ENCODE measurements around the gene ARSG. TPM values are rescaled to one million over a fixed set of nuclear protein-coding genes. Genes with fewer than 3 reads are reported as not detected.

Gene ARSG
- total RNA-seq, 1 experiment from 2014 or later: 63.2 TPM

- Histone ChIP-seq H3K4me1 (ENCODE audit: low read length) (peaks cover 18% of the 10 kb centered on the region), H4K20me1 (ENCODE audit: insufficient read depth, low read depth, low read length) (no peaks in the 10 kb centered on the region), H3K9ac (ENCODE audit: low read length) (no peak overlapping the region), H3K9me3 (ENCODE audit: low read length) (no peaks in the 10 kb centered on the region), H3K9me2 (replicated peaks; ENCODE audit: insufficient read depth, low read length) (no peaks in the 10 kb centered on the region), H2AFZ (ENCODE audit: low read length) (no peak overlapping the region), H3K4me3 (ENCODE audit: low read length) (no peak overlapping the region), H3K79me2 (ENCODE audit: low read length) (no peaks in the 10 kb centered on the region), H3K4me2 (ENCODE audit: low read depth, low read length, poor library complexity, severe bottlenecking) (no peak overlapping the region), H3K27me3 (ENCODE audit: low read length) (no peaks in the 10 kb centered on the region), H3K36me3 (ENCODE audit: insufficient read depth, low read length) (no peaks in the 10 kb centered on the region), H3K27ac (ENCODE audit: low read length) (no peak overlapping the region)
- no peak for DNase-seq
These were observed 31.3 kb downstream of the ARSG start for GRCh38 chr17:68322630-68323029.

GRCh38 chr17:68324114-68324513 is 32.8 kb downstream of the ARSG start:
- Histone ChIP-seq H3K9ac (ENCODE audit: low read length) (no peak overlapping the region), H4K20me1 (ENCODE audit: insufficient read depth, low read depth, low read length) (no peaks in the 10 kb centered on the region), H2AFZ (ENCODE audit: low read length) (no peak overlapping the region), H3K27ac (ENCODE audit: low read length) (no peak overlapping the region), H3K79me2 (ENCODE audit: low read length) (no peaks in the 10 kb centered on the region), H3K4me1 (ENCODE audit: low read length) (peaks cover 6% of the 10 kb centered on the region), H3K9me2 (replicated peaks; ENCODE audit: insufficient read depth, low read length) (no peaks in the 10 kb centered on the region), H3K27me3 (ENCODE audit: low read length) (no peaks in the 10 kb centered on the region), H3K4me3 (ENCODE audit: low read length) (no peak overlapping the region), H3K36me3 (ENCODE audit: insufficient read depth, low read length) (no peaks in the 10 kb centered on the region), H3K9me3 (ENCODE audit: low read length) (no peaks in the 10 kb centered on the region), H3K4me2 (ENCODE audit: low read depth, low read length, poor library complexity, severe bottlenecking) (no peak overlapping the region)
- no peak for DNase-seq

GRCh38 chr17:68324654-68325336 is 33.5 kb downstream of the ARSG start:
- Histone ChIP-seq H3K79me2 (ENCODE audit: low read length) (no peaks in the 10 kb centered on the region), H2AFZ (ENCODE audit: low read length) (no peak overlapping the region), H3K4me3 (ENCODE audit: low read length) (no peak overlapping the region), H3K36me3 (ENCODE audit: insufficient read depth, low read length) (no peaks in the 10 kb centered on the region), H3K27me3 (ENCODE audit: low read length) (no peaks in the 10 kb centered on the region), H3K4me2 (ENCODE audit: low read depth, low read length, poor library complexity, severe bottlenecking) (no peak overlapping the region), H3K9me3 (ENCODE audit: low read length) (no peaks in the 10 kb centered on the region), H3K9ac (ENCODE audit: low read length) (no peak overlapping the region), H3K4me1 (ENCODE audit: low read length) (no peaks in the 10 kb centered on the region), H3K27ac (ENCODE audit: low read length) (no peak overlapping the region), H3K9me2 (replicated peaks; ENCODE audit: insufficient read depth, low read length) (no peaks in the 10 kb centered on the region), H4K20me1 (ENCODE audit: insufficient read depth, low read depth, low read length) (no peaks in the 10 kb centered on the region)
- no peak for DNase-seq

GRCh38 chr17:68325961-68326360 is 34.7 kb downstream of the ARSG start:
- Histone ChIP-seq H3K9ac (ENCODE audit: low read length) (no peak overlapping the region), H3K27ac (ENCODE audit: low read length) (no peak overlapping the region), H3K4me3 (ENCODE audit: low read length) (no peak overlapping the region), H3K36me3 (ENCODE audit: insufficient read depth, low read length) (no peaks in the 10 kb centered on the region), H3K4me1 (ENCODE audit: low read length) (no peaks in the 10 kb centered on the region), H3K27me3 (ENCODE audit: low read length) (no peaks in the 10 kb centered on the region), H2AFZ (ENCODE audit: low read length) (no peak overlapping the region), H3K9me3 (ENCODE audit: low read length) (no peaks in the 10 kb centered on the region), H3K79me2 (ENCODE audit: low read length) (no peaks in the 10 kb centered on the region), H4K20me1 (ENCODE audit: insufficient read depth, low read depth, low read length) (no peaks in the 10 kb centered on the region), H3K4me2 (ENCODE audit: low read depth, low read length, poor library complexity, severe bottlenecking) (no peak overlapping the region), H3K9me2 (replicated peaks; ENCODE audit: insufficient read depth, low read length) (no peaks in the 10 kb centered on the region)
- no peak for DNase-seq

DNA sequence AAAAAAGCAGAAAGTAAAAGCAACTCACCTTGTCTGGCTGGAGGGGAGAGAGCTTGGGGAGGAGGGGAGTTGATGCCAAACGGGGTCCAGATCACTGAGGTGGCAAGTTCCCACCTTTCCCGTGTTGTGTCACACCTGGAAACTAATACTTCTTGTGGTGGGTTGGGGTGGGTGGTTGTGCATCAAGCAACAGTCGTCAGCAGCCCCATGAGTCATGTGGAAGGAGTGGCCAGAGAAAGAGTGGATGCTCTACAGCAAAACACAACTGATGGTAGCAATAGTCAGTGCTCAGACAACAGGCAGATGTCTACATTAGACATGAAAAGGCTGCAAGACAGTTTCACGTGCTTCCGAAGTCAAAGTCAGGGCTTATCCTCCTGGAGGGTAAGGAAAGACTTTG is 35.4 kb downstream of the ARSG start:
- H3K9me3 ChIP-seq (ENCODE audit: low read length): no peaks in the 10 kb centered on the region
- H3K27ac ChIP-seq (ENCODE audit: low read length): no peak overlapping the region
- H4K20me1 ChIP-seq (ENCODE audit: insufficient read depth, low read depth, low read length): no peaks in the 10 kb centered on the region
- no peak for DNase-seq
- no peak overlapping the region for H3K9ac ChIP-seq (ENCODE audit: low read length)
- no peak overlapping the region for H3K4me2 ChIP-seq (ENCODE audit: low read depth, low read length, poor library complexity, severe bottlenecking)
- no peaks in the 10 kb centered on the region for H3K79me2 ChIP-seq (ENCODE audit: low read length)
- H3K27me3 ChIP-seq (ENCODE audit: low read length): no peaks in the 10 kb centered on the region
- H2AFZ ChIP-seq (ENCODE audit: low read length): no peak overlapping the region
- no peaks in the 10 kb centered on the region for H3K36me3 ChIP-seq (ENCODE audit: insufficient read depth, low read length)
- no peaks in the 10 kb centered on the region for H3K9me2 ChIP-seq (replicated peaks; ENCODE audit: insufficient read depth, low read length)
- no peaks in the 10 kb centered on the region for H3K4me1 ChIP-seq (ENCODE audit: low read length)
- H3K4me3 ChIP-seq (ENCODE audit: low read length): no peak overlapping the region

DNA sequence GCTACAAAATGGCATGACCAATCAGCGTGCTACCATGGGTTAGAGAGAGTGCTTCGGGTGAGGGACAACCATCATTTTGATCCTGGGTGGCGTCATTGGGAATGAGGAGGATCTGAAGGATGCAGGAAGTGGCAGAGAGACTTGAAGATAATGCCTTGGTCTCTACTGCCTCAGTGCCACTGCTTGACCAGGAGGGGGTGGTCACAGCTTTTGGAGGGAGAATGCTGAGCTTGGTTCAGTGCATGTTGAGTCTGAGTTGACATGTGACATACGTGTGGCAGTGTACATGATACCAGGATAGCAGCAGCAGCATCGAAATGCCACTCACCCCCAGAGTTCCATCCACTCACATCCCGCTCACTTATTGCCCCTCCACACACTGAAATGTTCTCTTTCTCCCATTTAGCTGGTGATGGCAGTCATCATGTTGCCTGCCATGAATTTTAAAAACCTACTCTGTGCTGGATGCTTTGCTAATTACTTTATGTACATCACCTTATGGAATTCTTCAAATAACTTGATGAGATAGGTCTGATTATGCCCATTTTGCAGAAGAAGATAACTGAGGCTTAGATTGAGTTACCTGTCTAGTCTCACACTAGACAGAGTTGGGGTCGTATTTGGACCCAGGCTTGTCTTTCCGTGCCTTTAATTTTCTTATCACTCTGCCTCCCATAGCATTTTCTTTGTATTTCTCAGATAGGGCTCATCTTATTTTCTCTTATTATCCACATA is 36.7 kb downstream of the ARSG start:
- Histone ChIP-seq H3K36me3 (ENCODE audit: insufficient read depth, low read length) (no peaks in the 10 kb centered on the region), H2AFZ (ENCODE audit: low read length) (no peak overlapping the region), H3K79me2 (ENCODE audit: low read length) (no peaks in the 10 kb centered on the region), H3K4me1 (ENCODE audit: low read length) (no peaks in the 10 kb centered on the region), H3K9me3 (ENCODE audit: low read length) (no peaks in the 10 kb centered on the region), H3K27me3 (ENCODE audit: low read length) (no peaks in the 10 kb centered on the region), H3K27ac (ENCODE audit: low read length) (no peak overlapping the region), H3K9ac (ENCODE audit: low read length) (no peak overlapping the region), H3K4me2 (ENCODE audit: low read depth, low read length, poor library complexity, severe bottlenecking) (no peak overlapping the region), H3K4me3 (ENCODE audit: low read length) (no peak overlapping the region), H3K9me2 (replicated peaks; ENCODE audit: insufficient read depth, low read length) (no peaks in the 10 kb centered on the region), H4K20me1 (ENCODE audit: insufficient read depth, low read depth, low read length) (no peaks in the 10 kb centered on the region)
- DNase-seq: peak; percentile 60

- Histone ChIP-seq H3K9me2 (replicated peaks; ENCODE audit: insufficient read depth, low read length) (no peaks in the 10 kb centered on the region), H3K27ac (ENCODE audit: low read length) (no peak overlapping the region), H3K4me3 (ENCODE audit: low read length) (no peak overlapping the region), H3K36me3 (ENCODE audit: insufficient read depth, low read length) (no peaks in the 10 kb centered on the region), H3K4me1 (ENCODE audit: low read length) (no peaks in the 10 kb centered on the region), H3K9me3 (ENCODE audit: low read length) (no peaks in the 10 kb centered on the region), H4K20me1 (ENCODE audit: insufficient read depth, low read depth, low read length) (no peaks in the 10 kb centered on the region), H3K27me3 (ENCODE audit: low read length) (no peaks in the 10 kb centered on the region), H3K79me2 (ENCODE audit: low read length) (no peaks in the 10 kb centered on the region), H3K9ac (ENCODE audit: low read length) (no peak overlapping the region), H2AFZ (ENCODE audit: low read length) (no peak overlapping the region), H3K4me2 (ENCODE audit: low read depth, low read length, poor library complexity, severe bottlenecking) (no peak overlapping the region)
- DNase-seq: no peak
These were observed 37.4 kb downstream of the ARSG start for GRCh38 chr17:68328676-68329075.

DNA sequence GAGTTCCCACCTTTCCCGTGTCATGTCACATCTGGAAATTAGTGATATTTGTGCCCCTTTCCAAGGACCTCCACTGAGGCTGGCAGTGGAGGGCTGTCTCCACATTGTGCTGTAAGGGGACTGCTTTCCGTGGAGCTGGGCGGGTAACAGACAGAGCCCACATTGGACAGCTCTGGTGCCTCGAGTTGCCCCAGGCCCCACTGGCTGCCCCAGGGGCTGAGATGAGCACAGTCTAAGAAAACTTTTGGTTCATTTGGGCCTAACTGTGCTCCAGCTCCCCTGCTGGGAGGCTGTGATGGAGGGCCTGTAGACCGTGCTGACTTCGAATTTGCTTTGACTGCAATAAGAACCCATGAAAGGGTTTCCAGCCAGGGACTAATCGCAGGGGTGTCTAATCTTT is 38.0 kb downstream of the ARSG start:
- Histone ChIP-seq H4K20me1 (ENCODE audit: insufficient read depth, low read depth, low read length) (no peaks in the 10 kb centered on the region), H3K4me1 (ENCODE audit: low read length) (no peaks in the 10 kb centered on the region), H3K27me3 (ENCODE audit: low read length) (no peaks in the 10 kb centered on the region), H3K36me3 (ENCODE audit: insufficient read depth, low read length) (no peaks in the 10 kb centered on the region), H2AFZ (ENCODE audit: low read length) (no peak overlapping the region), H3K27ac (ENCODE audit: low read length) (no peak overlapping the region), H3K9ac (ENCODE audit: low read length) (no peak overlapping the region), H3K79me2 (ENCODE audit: low read length) (no peaks in the 10 kb centered on the region), H3K4me3 (ENCODE audit: low read length) (no peak overlapping the region), H3K9me2 (replicated peaks; ENCODE audit: insufficient read depth, low read length) (no peaks in the 10 kb centered on the region), H3K9me3 (ENCODE audit: low read length) (no peaks in the 10 kb centered on the region), H3K4me2 (ENCODE audit: low read depth, low read length, poor library complexity, severe bottlenecking) (no peak overlapping the region)
- no peak for DNase-seq
